Panc1 (cell line): ENCODE measurements around the gene FAM20B. TPM values are rescaled to one million over a fixed set of nuclear protein-coding genes. Genes with fewer than 3 reads are reported as not detected.

Experiments
- ATAC-seq: fragments of 200-7000 bp; cut with Tn5 transposase; 2 replicates; pipeline ENCODE4 v1.9.1; 2020; ENCODE audit warnings: mild to moderate bottlenecking, moderate library complexity
- BruUV-seq: library from RNA; stranded (reverse); fragments of 400-500 nt; replicated peaks from 2 replicates; lab custom pipeline; 2021; lab: Mats Ljungman, UMichigan
- CTCF ChIA-PET: fragments of 300-600 bp; sonication (Branson Sonifier 250); formaldehyde crosslinking; loops from one replicate; lab custom pipeline; 2022; ENCODE audit warnings: antibody characterized with exemption; lab: Charles Lee
- POLR2A ChIA-PET: fragments of 300-600 bp; sonication (Branson Sonifier 250); formaldehyde crosslinking; loops from one replicate; lab custom pipeline; 2022; ENCODE audit warnings: antibody characterized with exemption; lab: Charles Lee
- DNase-seq: peaks from one replicate; pipeline ENCODE4 v3.0.0-alpha.2; 2010; ENCODE audit warnings: low read depth, low spot score
- H3K27ac ChIP-seq: 2 replicates; pipeline ENCODE4 v1.5.1; 2011; ENCODE audit warnings: mild to moderate bottlenecking, low read length, inconsistent platforms
- H3K27me3 ChIP-seq: fragments of 200-500 bp; sonication (Bioruptor generic); 2 replicates; pipeline ENCODE4 v1.6.0; 2014; ENCODE audit warnings: low read length, inconsistent platforms; ENCODE audit not compliant: control insufficient read depth, insufficient read depth
- H3K36me3 ChIP-seq: fragments of 200-500 bp; sonication (Bioruptor generic); 2 replicates; pipeline ENCODE4 v1.5.1; 2014; ENCODE audit warnings: inconsistent platforms, mild to moderate bottlenecking, low read length, moderate library complexity; ENCODE audit not compliant: control insufficient read depth, insufficient read depth
- H3K4me1 ChIP-seq: 2 replicates; pipeline ENCODE4 v1.5.1; 2011; ENCODE audit warnings: inconsistent platforms, mild to moderate bottlenecking, low read length, moderate library complexity; ENCODE audit not compliant: control insufficient read depth, insufficient read depth
- H3K4me3 ChIP-seq, 2 experiments: 2 replicates each; pipeline ENCODE4 v1.5.1; 2011 to 2012; ENCODE audit warnings: low read depth in 2 of 2, low read length in 2 of 2, mild to moderate bottlenecking in 2 of 2, inconsistent platforms in 1 of 2, moderate library complexity in 1 of 2
- H3K9me3 ChIP-seq: fragments of 200-500 bp; sonication (Bioruptor generic); 2 replicates; pipeline ENCODE4 v1.5.1; 2014; ENCODE audit warnings: low read depth, mild to moderate bottlenecking, inconsistent platforms, low read length, moderate library complexity; ENCODE audit not compliant: control insufficient read depth, insufficient read depth
- POLR2AphosphoS5 ChIP-seq: IDR thresholded peaks from 2 replicates; pipeline ENCODE4 v1.6.1; 2012; ENCODE audit warnings: mild to moderate bottlenecking, low read depth, low read length, moderate library complexity
- SIN3A ChIP-seq: IDR thresholded peaks from 2 replicates; pipeline ENCODE4 v1.6.1; 2012; ENCODE audit warnings: low read depth, mild to moderate bottlenecking, low read length, moderate library complexity, borderline replicate concordance; ENCODE audit not compliant: insufficient read depth
- TCF7L2 ChIP-seq: IDR thresholded peaks from 2 replicates; pipeline ENCODE4 v1.6.1; 2011; ENCODE audit warnings: mild to moderate bottlenecking, low read depth, low read length, inconsistent platforms
- in situ Hi-C: cut with HindIII; loops from 2 replicates; pipeline ENCODE4 v1.10.0; 2016; ENCODE audit warnings: low sequenced_read_pairs, low pct_unique_long_range_greater_than_20kb
- intact Hi-C: fragments of 100-400 bp; cut with micrococcal nuclease; formaldehyde crosslinking; loops from one replicate; pipeline ENCODE4 v1.10.0; 2022; ENCODE audit not compliant: unreplicated experiment
- total RNA-seq: library from RNA; stranded (reverse); gene quantifications from one replicate; pipeline ENCODE4 v1.2.1, GENCODE V29; 2021; ENCODE audit not compliant: unreplicated experiment
- TF ChIP-seq, protein P1 (sequence below): fragments of 450-650 bp; IDR thresholded peaks from 2 replicates; pipeline ENCODE4 v1.5.1; 2017; ENCODE audit warnings: mild to moderate bottlenecking
- TF ChIP-seq, protein P2 (sequence below), 2 experiments: IDR thresholded peaks; 2 replicates each; pipeline ENCODE4 v1.6.1; 2011 to 2012; ENCODE audit warnings: low read depth in 2 of 2, control low read depth in 1 of 2, low read length in 1 of 2, mild to moderate bottlenecking in 1 of 2, moderate library complexity in 1 of 2; ENCODE audit not compliant: insufficient read depth in 1 of 2

The FAM20B gene
- total RNA-seq, 1 experiment from 2014 or later = 49.9 TPM

DNA sequence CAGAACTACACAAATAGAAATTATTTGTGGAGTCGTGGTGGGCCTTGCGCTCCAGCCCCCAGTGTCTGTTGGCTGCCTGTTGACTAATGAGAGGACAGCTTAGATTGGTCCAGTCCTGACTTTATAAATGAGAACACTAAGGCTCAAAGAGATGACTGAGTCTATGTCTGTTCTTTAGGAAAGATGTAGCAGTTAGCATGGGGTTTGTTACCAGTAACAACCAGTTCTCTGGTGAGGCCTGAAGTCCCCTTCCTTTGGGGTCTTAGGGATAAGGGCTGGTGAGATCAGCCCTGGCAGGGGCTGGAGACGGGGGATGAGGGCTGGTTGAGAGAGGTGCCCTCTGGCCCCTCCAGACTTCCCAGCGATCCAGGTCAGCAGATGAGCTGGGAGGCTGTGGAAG lies 65.2 kb downstream of the FAM20B start:
- no peaks in the 10 kb centered on the region for H3K27me3 ChIP-seq
- no peaks in the 10 kb centered on the region; the same call in none of the 2 replicates for H3K36me3 ChIP-seq
- in situ Hi-C loops = no loop called here
- DNase-seq (no peak), ATAC-seq (no peak)
- ChIA-PET CTCF (no interaction called here), POLR2A (no interaction called here)
- H3K27ac ChIP-seq = no peak overlapping the region
- intact Hi-C loops = no loop called here
- TF ChIP-seq, protein P1, sequence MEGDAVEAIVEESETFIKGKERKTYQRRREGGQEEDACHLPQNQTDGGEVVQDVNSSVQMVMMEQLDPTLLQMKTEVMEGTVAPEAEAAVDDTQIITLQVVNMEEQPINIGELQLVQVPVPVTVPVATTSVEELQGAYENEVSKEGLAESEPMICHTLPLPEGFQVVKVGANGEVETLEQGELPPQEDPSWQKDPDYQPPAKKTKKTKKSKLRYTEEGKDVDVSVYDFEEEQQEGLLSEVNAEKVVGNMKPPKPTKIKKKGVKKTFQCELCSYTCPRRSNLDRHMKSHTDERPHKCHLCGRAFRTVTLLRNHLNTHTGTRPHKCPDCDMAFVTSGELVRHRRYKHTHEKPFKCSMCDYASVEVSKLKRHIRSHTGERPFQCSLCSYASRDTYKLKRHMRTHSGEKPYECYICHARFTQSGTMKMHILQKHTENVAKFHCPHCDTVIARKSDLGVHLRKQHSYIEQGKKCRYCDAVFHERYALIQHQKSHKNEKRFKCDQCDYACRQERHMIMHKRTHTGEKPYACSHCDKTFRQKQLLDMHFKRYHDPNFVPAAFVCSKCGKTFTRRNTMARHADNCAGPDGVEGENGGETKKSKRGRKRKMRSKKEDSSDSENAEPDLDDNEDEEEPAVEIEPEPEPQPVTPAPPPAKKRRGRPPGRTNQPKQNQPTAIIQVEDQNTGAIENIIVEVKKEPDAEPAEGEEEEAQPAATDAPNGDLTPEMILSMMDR = no peak
- no peak for TF ChIP-seq TCF7L2
- TF ChIP-seq, protein P2, sequence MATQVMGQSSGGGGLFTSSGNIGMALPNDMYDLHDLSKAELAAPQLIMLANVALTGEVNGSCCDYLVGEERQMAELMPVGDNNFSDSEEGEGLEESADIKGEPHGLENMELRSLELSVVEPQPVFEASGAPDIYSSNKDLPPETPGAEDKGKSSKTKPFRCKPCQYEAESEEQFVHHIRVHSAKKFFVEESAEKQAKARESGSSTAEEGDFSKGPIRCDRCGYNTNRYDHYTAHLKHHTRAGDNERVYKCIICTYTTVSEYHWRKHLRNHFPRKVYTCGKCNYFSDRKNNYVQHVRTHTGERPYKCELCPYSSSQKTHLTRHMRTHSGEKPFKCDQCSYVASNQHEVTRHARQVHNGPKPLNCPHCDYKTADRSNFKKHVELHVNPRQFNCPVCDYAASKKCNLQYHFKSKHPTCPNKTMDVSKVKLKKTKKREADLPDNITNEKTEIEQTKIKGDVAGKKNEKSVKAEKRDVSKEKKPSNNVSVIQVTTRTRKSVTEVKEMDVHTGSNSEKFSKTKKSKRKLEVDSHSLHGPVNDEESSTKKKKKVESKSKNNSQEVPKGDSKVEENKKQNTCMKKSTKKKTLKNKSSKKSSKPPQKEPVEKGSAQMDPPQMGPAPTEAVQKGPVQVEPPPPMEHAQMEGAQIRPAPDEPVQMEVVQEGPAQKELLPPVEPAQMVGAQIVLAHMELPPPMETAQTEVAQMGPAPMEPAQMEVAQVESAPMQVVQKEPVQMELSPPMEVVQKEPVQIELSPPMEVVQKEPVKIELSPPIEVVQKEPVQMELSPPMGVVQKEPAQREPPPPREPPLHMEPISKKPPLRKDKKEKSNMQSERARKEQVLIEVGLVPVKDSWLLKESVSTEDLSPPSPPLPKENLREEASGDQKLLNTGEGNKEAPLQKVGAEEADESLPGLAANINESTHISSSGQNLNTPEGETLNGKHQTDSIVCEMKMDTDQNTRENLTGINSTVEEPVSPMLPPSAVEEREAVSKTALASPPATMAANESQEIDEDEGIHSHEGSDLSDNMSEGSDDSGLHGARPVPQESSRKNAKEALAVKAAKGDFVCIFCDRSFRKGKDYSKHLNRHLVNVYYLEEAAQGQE (IDR thresholded peaks at IDR 0.05; ENCODE audit: insufficient read depth in 1 of 2, low read depth in 2 of 2, low read length in 1 of 2) = no peak
- TF ChIP-seq SIN3A = no peak
- TF ChIP-seq POLR2AphosphoS5 = no peak
- peaks cover 11% of the 10 kb centered on the region for H3K4me1 ChIP-seq
- BruUV-seq = no TSS peak
- H3K4me3 ChIP-seq = no peak overlapping the region
- H3K9me3 ChIP-seq = no peaks in the 10 kb centered on the region

DNA sequence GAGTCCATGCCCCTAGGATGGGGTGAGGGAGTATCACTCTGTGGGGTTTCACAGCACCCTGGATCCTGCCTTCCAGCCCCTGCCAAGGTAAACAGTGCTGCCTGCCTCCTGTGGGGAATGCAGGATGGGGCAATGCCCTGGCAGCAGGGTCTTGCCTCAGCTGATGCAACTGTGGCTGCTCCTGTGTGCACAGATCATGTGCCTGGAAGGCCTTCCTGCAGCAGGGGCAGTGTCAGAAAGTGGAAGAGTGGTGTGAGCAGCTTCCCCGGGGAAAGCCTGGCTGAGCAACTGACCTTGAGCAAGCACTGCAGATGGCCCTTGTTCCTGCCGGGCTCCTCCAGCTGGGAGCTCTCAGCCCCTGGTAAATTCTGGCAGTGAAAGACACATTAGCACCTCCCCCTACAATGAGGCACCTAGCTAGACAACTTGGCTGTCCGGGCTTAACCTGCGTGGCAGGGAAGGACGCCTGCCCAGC lies 66.0 kb downstream of the FAM20B start:
- in situ Hi-C loops (no loop called here), intact Hi-C loops (no loop called here)
- TF ChIP-seq SIN3A (no peak), POLR2AphosphoS5 (no peak), TCF7L2 (no peak)
- TF ChIP-seq, protein P1 = no peak
- TF ChIP-seq, protein P2 (IDR thresholded peaks at IDR 0.05; ENCODE audit: insufficient read depth in 1 of 2, low read depth in 2 of 2, low read length in 1 of 2) = no peak
- POLR2A ChIA-PET = no interaction called here
- Histone ChIP-seq H3K27ac (peak overlapping the region; percentile 20; the same call in 1 of the 2 replicates), H3K36me3 (no peaks in the 10 kb centered on the region; the same call in none of the 2 replicates), H3K27me3 (no peaks in the 10 kb centered on the region), H3K4me3 (no peak overlapping the region), H3K9me3 (no peaks in the 10 kb centered on the region), H3K4me1 (peaks cover 11% of the 10 kb centered on the region)
- BruUV-seq = no TSS peak
- no peak for DNase-seq
- ATAC-seq = 0 out of 2 replicates have a peak, but pooled peaks have one; percentile 9
- CTCF ChIA-PET = no interaction called here
